ENCODE results near the gene DNAJC5.

DNAJC5 gene

GRCh38 chr20:63886921-63887320 is 8.0 kb upstream of the DNAJC5 start:
- H3K36me3 ChIP-seq (ENCODE audit: insufficient read depth, low read length) = peaks cover 52% of the 10 kb centered on the region; the same call in 1 of the 2 replicates
- H3K9me3 ChIP-seq (ENCODE audit: insufficient read depth, low read depth, low read length) = no peaks in the 10 kb centered on the region
- no peak for TF ChIP-seq CTCF (conservative IDR thresholded peaks at IDR 0.05; ENCODE audit: low read length)
- TF ChIP-seq EZH2phosphoT487 (IDR thresholded peaks at IDR 0.05; ENCODE audit: borderline replicate concordance) = no peak
- H3F3A ChIP-seq (ENCODE audit: low read depth) = no peaks in the 10 kb centered on the region
- H2AFZ ChIP-seq (ENCODE audit: low read length) = no peak overlapping the region
- H3K9me2 ChIP-seq (replicated peaks; ENCODE audit: low read depth, low read length) = no peaks in the 10 kb centered on the region
- H3K9ac ChIP-seq (ENCODE audit: low read depth, low read length, poor library complexity, severe bottlenecking) = no peak overlapping the region
- H3K4me2 ChIP-seq (ENCODE audit: low read depth, low read length, poor library complexity, severe bottlenecking) = no peak overlapping the region
- no peaks in the 10 kb centered on the region for H3K27me3 ChIP-seq (ENCODE audit: insufficient read depth, low read length, poor library complexity, severe bottlenecking)
- no peak overlapping the region for H3K4me3 ChIP-seq (ENCODE audit: low read length, poor library complexity, severe bottlenecking)
- no peaks in the 10 kb centered on the region for H4K20me1 ChIP-seq (ENCODE audit: insufficient read depth, low read length, poor library complexity, severe bottlenecking)
- no peaks in the 10 kb centered on the region for H3K79me2 ChIP-seq (ENCODE audit: insufficient read depth, low read length)
- peaks cover 2% of the 10 kb centered on the region for H3K4me1 ChIP-seq (ENCODE audit: insufficient read depth, low read length, poor library complexity, severe bottlenecking)

DNA sequence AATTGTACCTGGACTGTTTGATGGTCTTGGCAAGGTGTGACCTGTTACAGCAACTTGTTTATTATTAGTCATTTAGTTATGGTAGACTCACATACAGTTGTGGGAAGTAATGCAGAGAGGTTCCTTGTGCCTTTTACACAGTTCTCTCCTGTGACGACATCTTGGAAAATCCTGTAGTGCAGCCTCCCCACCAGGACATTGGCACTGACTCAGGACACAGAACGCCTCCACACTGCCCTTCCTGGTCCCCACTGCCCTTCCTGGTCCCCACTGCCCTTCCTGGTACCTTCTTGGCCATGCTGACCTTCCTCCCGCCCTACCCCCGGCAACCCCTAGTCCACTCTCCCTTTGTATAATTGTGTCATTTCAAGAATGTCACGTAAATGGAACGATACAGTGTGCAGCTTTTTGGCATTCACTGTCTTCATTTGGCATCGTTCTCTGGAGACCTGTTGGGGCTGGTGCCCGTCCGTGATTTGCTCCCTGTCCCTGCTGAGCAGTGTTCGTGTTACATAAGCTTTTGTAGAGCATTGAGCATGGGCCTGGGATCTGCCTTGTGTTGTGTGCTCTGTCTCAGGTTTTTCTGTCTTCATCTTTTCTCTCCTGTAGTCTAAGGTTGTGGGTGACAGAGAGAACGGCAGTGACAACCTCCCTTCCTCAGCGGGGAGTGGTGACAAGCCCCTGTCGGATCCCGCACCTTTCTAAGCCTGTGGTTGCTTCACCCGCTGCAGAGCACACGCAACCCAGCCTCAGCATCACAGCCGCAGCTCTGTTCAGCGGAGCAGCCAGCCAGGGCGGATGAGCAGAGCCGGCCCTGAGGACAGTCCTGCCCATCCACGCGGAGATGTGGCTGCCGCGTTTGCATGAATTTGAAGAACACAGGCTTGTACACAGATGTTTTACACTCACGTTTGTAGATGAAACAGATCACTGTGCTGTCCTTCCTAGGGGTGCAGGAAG is 5.4 kb upstream of the DNAJC5 start:
- Histone ChIP-seq H3K9ac (ENCODE audit: low read depth, low read length, poor library complexity, severe bottlenecking) (no peak overlapping the region), H2AFZ (ENCODE audit: low read length) (no peak overlapping the region), H3K4me1 (ENCODE audit: insufficient read depth, low read length, poor library complexity, severe bottlenecking) (peaks cover 4% of the 10 kb centered on the region), H4K20me1 (ENCODE audit: insufficient read depth, low read length, poor library complexity, severe bottlenecking) (no peaks in the 10 kb centered on the region), H3K4me2 (ENCODE audit: low read depth, low read length, poor library complexity, severe bottlenecking) (no peak overlapping the region), H3K9me2 (replicated peaks; ENCODE audit: low read depth, low read length) (no peaks in the 10 kb centered on the region), H3K79me2 (ENCODE audit: insufficient read depth, low read length) (no peaks in the 10 kb centered on the region), H3K9me3 (ENCODE audit: insufficient read depth, low read depth, low read length) (no peaks in the 10 kb centered on the region), H3K27me3 (ENCODE audit: insufficient read depth, low read length, poor library complexity, severe bottlenecking) (no peaks in the 10 kb centered on the region), H3K4me3 (ENCODE audit: low read length, poor library complexity, severe bottlenecking) (no peak overlapping the region), H3F3A (ENCODE audit: low read depth) (peaks cover 12% of the 10 kb centered on the region; the same call in 1 of the 2 replicates), H3K36me3 (ENCODE audit: insufficient read depth, low read length) (peaks cover 37% of the 10 kb centered on the region; the same call in 1 of the 2 replicates)
- TF ChIP-seq EZH2phosphoT487 (IDR thresholded peaks at IDR 0.05; ENCODE audit: borderline replicate concordance) = no peak
- TF ChIP-seq CTCF (conservative IDR thresholded peaks at IDR 0.05; ENCODE audit: low read length) = no peak

GRCh38 chr20:63890201-63890576 is 4.7 kb upstream of the DNAJC5 start:
- H3K36me3 ChIP-seq (ENCODE audit: insufficient read depth, low read length) = peaks cover 37% of the 10 kb centered on the region; the same call in 1 of the 2 replicates
- TF ChIP-seq CTCF (conservative IDR thresholded peaks at IDR 0.05; ENCODE audit: low read length) (no peak), EZH2phosphoT487 (IDR thresholded peaks at IDR 0.05; ENCODE audit: borderline replicate concordance) (no peak)
- H3K79me2 ChIP-seq (ENCODE audit: insufficient read depth, low read length) = no peaks in the 10 kb centered on the region
- H3K4me1 ChIP-seq (ENCODE audit: insufficient read depth, low read length, poor library complexity, severe bottlenecking) = peaks cover 6% of the 10 kb centered on the region
- H3K27me3 ChIP-seq (ENCODE audit: insufficient read depth, low read length, poor library complexity, severe bottlenecking) = no peaks in the 10 kb centered on the region
- no peak overlapping the region for H3K4me2 ChIP-seq (ENCODE audit: low read depth, low read length, poor library complexity, severe bottlenecking)
- no peaks in the 10 kb centered on the region for H3K9me3 ChIP-seq (ENCODE audit: insufficient read depth, low read depth, low read length)
- no peaks in the 10 kb centered on the region for H4K20me1 ChIP-seq (ENCODE audit: insufficient read depth, low read length, poor library complexity, severe bottlenecking)
- no peaks in the 10 kb centered on the region for H3K9me2 ChIP-seq (replicated peaks; ENCODE audit: low read depth, low read length)
- H2AFZ ChIP-seq (ENCODE audit: low read length) = no peak overlapping the region
- H3F3A ChIP-seq (ENCODE audit: low read depth) = peaks cover 12% of the 10 kb centered on the region; the same call in 1 of the 2 replicates
- no peak overlapping the region for H3K9ac ChIP-seq (ENCODE audit: low read depth, low read length, poor library complexity, severe bottlenecking)
- H3K4me3 ChIP-seq (ENCODE audit: low read length, poor library complexity, severe bottlenecking) = no peak overlapping the region
